HepG2 (cell line): Measurements from ENCODE around the gene TBCE. TPM values are rescaled to one million over a fixed set of nuclear protein-coding genes. Genes with fewer than 3 reads are reported as not detected.
A peak's percentile ranks its signal among the peaks of the same experiment; 100 is the strongest.

Experiments used
- ARID2 ChIP-seq: sonication (generic); formaldehyde crosslinking; IDR thresholded peaks from 2 replicates; pipeline ENCODE4 v1.8.1; 2022; ENCODE audit warnings: mild to moderate bottlenecking, missing genetic modification reagents, borderline replicate concordance
- BORCS8-MEF2B ChIP-seq: sonication (generic); formaldehyde crosslinking; IDR thresholded peaks from 2 replicates; pipeline ENCODE4 v1.8.0; 2022; ENCODE audit warnings: mild to moderate bottlenecking, missing genetic modification reagents
- CC2D1A ChIP-seq: sonication (generic); formaldehyde crosslinking; IDR thresholded peaks from 2 replicates; pipeline ENCODE4 v1.8.1; 2023; ENCODE audit warnings: mild to moderate bottlenecking, missing genetic modification reagents
- CHD2 ChIP-seq: IDR thresholded peaks from 2 replicates; pipeline ENCODE4 v1.6.1; 2011; ENCODE audit warnings: low read depth, low read length, improper control_type of control experiment
- FOXO1 ChIP-seq: sonication (generic); formaldehyde crosslinking; IDR thresholded peaks from 2 replicates; pipeline ENCODE4 v1.4.0; 2020; ENCODE audit warnings: missing genetic modification reagents
- POLR2G ChIP-seq: fragments of 200-400 bp; formaldehyde crosslinking; IDR thresholded peaks from 2 replicates; pipeline ENCODE4 v1.6.1; 2018; ENCODE audit warnings: mild to moderate bottlenecking, low read depth, low read length, moderate library complexity
- SKI ChIP-seq: fragments of 450-650 bp; IDR thresholded peaks from one replicate; pipeline ENCODE4 v1.6.1; 2018; ENCODE audit warnings: mild to moderate bottlenecking; ENCODE audit not compliant: partially characterized antibody
- SOX13 ChIP-seq, 3 experiments: fragments of 450-650 bp in 1 of 3; sonication (generic) in 1 of 3; formaldehyde crosslinking in 1 of 3; IDR thresholded peaks in 2 of 3; conservative IDR thresholded peaks in 1 of 3; 2 replicates each; pipeline versions ENCODE4 v1.5.0 to v1.6.1; 2016 to 2020; ENCODE audit warnings: antibody characterized with exemption in 1 of 3, mild to moderate bottlenecking in 1 of 3, missing compliant biosample characterization in 1 of 3, missing genetic modification reagents in 1 of 3, moderate library complexity in 1 of 3
- SP4 ChIP-seq: sonication (generic); formaldehyde crosslinking; IDR thresholded peaks from 2 replicates; pipeline ENCODE4 v1.8.1; 2023; ENCODE audit warnings: mild to moderate bottlenecking, missing genetic modification reagents
- THAP8 ChIP-seq: sonication (generic); formaldehyde crosslinking; IDR thresholded peaks from 2 replicates; pipeline ENCODE4 v1.5.1; 2020; ENCODE audit warnings: missing genetic modification reagents, mild to moderate bottlenecking, borderline replicate concordance
- ZNF232 ChIP-seq: sonication (generic); formaldehyde crosslinking; IDR thresholded peaks from 2 replicates; pipeline ENCODE4 v1.4.0; 2020; ENCODE audit warnings: missing genetic modification reagents, borderline replicate concordance
- ZNF335 ChIP-seq: sonication (generic); formaldehyde crosslinking; IDR thresholded peaks from 2 replicates; pipeline ENCODE4 v1.4.0; 2020; ENCODE audit warnings: missing genetic modification reagents
- ZNF713 ChIP-seq: sonication (generic); formaldehyde crosslinking; IDR thresholded peaks from 2 replicates; pipeline ENCODE4 v1.4.0; 2020; ENCODE audit warnings: mild to moderate bottlenecking, missing genetic modification reagents
- ZNF775 ChIP-seq: sonication (generic); formaldehyde crosslinking; IDR thresholded peaks from 2 replicates; pipeline ENCODE4 v1.4.0; 2020; ENCODE audit warnings: missing genetic modification reagents, mild to moderate bottlenecking, moderate library complexity, borderline replicate concordance
- ZXDC ChIP-seq: sonication (generic); formaldehyde crosslinking; IDR thresholded peaks from 2 replicates; pipeline ENCODE4 v1.5.0; 2020; ENCODE audit warnings: mild to moderate bottlenecking, missing genetic modification reagents
- ZZZ3 ChIP-seq: sonication (generic); formaldehyde crosslinking; IDR thresholded peaks from 2 replicates; pipeline ENCODE4 v1.4.0; 2020; ENCODE audit warnings: missing genetic modification reagents, mild to moderate bottlenecking, borderline replicate concordance
- polyA plus RNA-seq, 8 experiments: library from polyadenylated mRNA; depleted of rRNA in 3 of 8; stranded (reverse) in 7 of 8; unstranded in 1 of 8; fragments of >200 nt; fragmentation: Illumina TruSeq in 4 of 8; extraction: Trizol in 4 of 8; gene quantifications; 2 replicates each; pipeline versions ENCODE4 v1.2.1 to v1.2.3, GENCODE V29; 2011 to 2016; ENCODE audit warnings: low read depth in 4 of 8, missing spikeins in 1 of 8, mixed read lengths in 1 of 8; ENCODE audit not compliant: insufficient read depth in 1 of 8
- total RNA-seq, 5 experiments: library from RNA; depleted of rRNA; stranded (reverse); fragments of >200 nt; fragmentation: Illumina TruSeq; extraction: Trizol; gene quantifications; 2 replicates each; pipeline ENCODE4 v1.2.3, GENCODE V29; 2016; ENCODE audit warnings: low read depth in 1 of 5
- TF ChIP-seq, protein P1 (sequence below): sonication (generic); formaldehyde crosslinking; IDR thresholded peaks from 2 replicates; pipeline ENCODE4 v1.5.0; 2020; ENCODE audit warnings: mild to moderate bottlenecking, missing genetic modification reagents, borderline replicate concordance

TBCE gene
- total and polyA plus RNA-seq, 2 of the 13 experiments (the other 11 are each of a cell fraction or from before 2014, with no cell fraction given), result 25.6 to 31.1 TPM

DNA sequence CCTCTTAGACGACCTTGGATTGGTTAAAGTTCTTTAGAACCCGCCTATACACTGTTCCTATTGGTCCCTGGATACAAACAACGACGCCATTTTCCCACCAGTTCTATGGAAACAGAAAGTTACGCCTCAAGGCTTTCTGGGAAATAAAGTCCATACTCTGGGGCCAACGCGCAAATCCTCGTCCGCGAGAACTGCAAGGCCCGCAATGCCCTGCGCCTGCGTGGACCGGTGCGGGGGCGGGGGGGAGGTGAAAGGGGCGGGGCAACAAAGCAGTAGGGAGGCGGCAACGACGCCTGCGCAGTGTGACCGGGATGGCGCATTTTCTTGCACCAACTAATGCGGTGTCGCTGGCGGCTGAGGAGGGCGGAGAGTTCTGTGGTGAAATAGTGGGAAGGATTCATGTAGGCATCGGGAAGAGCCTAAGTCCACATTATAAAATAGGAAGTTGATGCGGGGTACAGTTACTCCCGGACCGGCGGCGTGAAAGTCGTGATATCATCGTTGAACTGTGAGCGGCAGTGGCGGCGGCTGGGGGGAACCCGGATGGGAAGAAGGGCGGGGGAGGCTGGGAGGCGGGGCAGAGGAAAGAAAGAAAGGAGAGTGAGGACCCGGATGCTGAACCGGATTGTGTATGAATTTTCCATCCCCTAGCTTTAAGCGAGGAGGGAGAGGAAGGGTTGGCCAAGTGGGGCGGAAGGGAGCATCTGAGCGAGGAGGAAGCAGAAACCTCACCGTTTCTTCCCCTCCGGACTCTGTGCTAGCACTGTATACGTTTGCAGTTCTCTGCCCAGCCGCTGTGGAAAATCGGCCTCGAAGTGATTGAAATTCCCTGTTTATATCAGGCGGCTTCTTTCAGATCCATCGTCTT is 38.7 kb upstream of the TBCE start, which contains the start of gene GGPS1 (continued):
- TF ChIP-seq CC2D1A (CRISPR knock-in tag), result no peak
- peak; percentile 76 for TF ChIP-seq POLR2G
- TF ChIP-seq ZXDC (CRISPR knock-in tag), result no peak
- TF ChIP-seq ZNF775 (CRISPR knock-in tag), result no peak
- TF ChIP-seq, protein P1, sequence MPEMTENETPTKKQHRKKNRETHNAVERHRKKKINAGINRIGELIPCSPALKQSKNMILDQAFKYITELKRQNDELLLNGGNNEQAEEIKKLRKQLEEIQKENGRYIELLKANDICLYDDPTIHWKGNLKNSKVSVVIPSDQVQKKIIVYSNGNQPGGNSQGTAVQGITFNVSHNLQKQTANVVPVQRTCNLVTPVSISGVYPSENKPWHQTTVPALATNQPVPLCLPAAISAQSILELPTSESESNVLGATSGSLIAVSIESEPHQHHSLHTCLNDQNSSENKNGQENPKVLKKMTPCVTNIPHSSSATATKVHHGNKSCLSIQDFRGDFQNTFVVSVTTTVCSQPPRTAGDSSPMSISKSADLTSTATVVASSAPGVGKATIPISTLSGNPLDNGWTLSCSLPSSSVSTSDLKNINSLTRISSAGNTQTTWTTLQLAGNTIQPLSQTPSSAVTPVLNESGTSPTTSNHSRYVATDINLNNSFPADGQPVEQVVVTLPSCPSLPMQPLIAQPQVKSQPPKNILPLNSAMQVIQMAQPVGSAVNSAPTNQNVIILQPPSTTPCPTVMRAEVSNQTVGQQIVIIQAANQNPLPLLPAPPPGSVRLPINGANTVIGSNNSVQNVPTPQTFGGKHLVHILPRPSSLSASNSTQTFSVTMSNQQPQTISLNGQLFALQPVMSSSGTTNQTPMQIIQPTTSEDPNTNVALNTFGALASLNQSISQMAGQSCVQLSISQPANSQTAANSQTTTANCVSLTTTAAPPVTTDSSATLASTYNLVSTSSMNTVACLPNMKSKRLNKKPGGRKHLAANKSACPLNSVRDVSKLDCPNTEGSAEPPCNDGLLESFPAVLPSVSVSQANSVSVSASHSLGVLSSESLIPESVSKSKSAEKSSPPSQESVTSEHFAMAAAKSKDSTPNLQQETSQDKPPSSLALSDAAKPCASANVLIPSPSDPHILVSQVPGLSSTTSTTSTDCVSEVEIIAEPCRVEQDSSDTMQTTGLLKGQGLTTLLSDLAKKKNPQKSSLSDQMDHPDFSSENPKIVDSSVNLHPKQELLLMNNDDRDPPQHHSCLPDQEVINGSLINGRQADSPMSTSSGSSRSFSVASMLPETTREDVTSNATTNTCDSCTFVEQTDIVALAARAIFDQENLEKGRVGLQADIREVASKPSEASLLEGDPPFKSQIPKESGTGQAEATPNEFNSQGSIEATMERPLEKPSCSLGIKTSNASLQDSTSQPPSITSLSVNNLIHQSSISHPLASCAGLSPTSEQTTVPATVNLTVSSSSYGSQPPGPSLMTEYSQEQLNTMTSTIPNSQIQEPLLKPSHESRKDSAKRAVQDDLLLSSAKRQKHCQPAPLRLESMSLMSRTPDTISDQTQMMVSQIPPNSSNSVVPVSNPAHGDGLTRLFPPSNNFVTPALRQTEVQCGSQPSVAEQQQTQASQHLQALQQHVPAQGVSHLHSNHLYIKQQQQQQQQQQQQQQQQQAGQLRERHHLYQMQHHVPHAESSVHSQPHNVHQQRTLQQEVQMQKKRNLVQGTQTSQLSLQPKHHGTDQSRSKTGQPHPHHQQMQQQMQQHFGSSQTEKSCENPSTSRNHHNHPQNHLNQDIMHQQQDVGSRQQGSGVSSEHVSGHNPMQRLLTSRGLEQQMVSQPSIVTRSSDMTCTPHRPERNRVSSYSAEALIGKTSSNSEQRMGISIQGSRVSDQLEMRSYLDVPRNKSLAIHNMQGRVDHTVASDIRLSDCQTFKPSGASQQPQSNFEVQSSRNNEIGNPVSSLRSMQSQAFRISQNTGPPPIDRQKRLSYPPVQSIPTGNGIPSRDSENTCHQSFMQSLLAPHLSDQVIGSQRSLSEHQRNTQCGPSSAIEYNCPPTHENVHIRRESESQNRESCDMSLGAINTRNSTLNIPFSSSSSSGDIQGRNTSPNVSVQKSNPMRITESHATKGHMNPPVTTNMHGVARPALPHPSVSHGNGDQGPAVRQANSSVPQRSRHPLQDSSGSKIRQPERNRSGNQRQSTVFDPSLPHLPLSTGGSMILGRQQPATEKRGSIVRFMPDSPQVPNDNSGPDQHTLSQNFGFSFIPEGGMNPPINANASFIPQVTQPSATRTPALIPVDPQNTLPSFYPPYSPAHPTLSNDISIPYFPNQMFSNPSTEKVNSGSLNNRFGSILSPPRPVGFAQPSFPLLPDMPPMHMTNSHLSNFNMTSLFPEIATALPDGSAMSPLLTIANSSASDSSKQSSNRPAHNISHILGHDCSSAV, result no peak
- no peak for TF ChIP-seq ZNF713 (CRISPR knock-in tag)
- no peak for TF ChIP-seq SKI
- TF ChIP-seq ZNF335 (CRISPR knock-in tag), result no peak
- 0 out of 2 replicates have a peak, but pooled peaks have one; percentile 2 for TF ChIP-seq ARID2 (CRISPR knock-in tag)
- TF ChIP-seq SOX13 (IDR thresholded peaks at IDR 0.05), result no peak
- TF ChIP-seq SOX13 (CRISPR knock-in tag; conservative IDR thresholded peaks at IDR 0.05 in 1 of 2, IDR thresholded peaks at IDR 0.05 in 1 of 2), result no peak
- TF ChIP-seq FOXO1 (CRISPR knock-in tag), result no peak
- TF ChIP-seq THAP8 (CRISPR knock-in tag), result no peak; the same call in 1 of the 2 replicates
- no peak for TF ChIP-seq BORCS8-MEF2B
- TF ChIP-seq SP4 (CRISPR knock-in tag), result peak; percentile 62; the same call in 1 of the 2 replicates
- 0 out of 2 replicates have a peak, but pooled peaks have one; percentile 3 for TF ChIP-seq ZZZ3
- TF ChIP-seq CHD2, result peak; percentile 84
- TF ChIP-seq ZNF232, result no peak
